Measurements from ENCODE around the gene CD300LF.
A peak's percentile ranks its signal among the peaks of the same experiment; 100 is the strongest.

CD300LF gene

DNA sequence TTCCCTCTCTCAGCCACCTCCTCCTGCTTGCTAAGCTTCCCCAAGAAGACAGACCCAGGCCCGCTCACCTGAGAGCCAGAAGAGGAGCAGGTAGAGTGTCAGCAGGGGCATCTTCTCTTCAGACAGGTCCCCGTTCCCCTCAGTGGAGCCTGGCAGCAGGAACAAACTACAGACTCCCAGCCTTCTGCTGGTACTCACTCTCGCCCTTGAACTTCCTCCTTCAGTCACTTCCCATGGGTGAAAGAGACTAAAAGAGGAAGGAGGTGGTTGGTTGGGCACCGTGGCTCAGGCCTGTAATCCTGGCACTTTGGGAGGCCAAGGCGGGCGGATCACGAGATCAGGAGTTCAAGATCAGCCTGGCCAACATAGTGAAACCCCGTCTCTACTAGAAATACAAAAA is at the start of gene CD300LF:
Gene CD300LF, minus strand, starts transcription at position 168 of the 400 bp plus-strand sequence. Its CDS starts 57 bp downstream, at position 111.
- TF ChIP-seq, protein P1, sequence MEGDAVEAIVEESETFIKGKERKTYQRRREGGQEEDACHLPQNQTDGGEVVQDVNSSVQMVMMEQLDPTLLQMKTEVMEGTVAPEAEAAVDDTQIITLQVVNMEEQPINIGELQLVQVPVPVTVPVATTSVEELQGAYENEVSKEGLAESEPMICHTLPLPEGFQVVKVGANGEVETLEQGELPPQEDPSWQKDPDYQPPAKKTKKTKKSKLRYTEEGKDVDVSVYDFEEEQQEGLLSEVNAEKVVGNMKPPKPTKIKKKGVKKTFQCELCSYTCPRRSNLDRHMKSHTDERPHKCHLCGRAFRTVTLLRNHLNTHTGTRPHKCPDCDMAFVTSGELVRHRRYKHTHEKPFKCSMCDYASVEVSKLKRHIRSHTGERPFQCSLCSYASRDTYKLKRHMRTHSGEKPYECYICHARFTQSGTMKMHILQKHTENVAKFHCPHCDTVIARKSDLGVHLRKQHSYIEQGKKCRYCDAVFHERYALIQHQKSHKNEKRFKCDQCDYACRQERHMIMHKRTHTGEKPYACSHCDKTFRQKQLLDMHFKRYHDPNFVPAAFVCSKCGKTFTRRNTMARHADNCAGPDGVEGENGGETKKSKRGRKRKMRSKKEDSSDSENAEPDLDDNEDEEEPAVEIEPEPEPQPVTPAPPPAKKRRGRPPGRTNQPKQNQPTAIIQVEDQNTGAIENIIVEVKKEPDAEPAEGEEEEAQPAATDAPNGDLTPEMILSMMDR (conservative IDR thresholded peaks at IDR 0.05): no peak
- no peak for TF ChIP-seq ZFX (IDR thresholded peaks at IDR 0.05)
- H3K27ac ChIP-seq: no peak within 1 kb of the TSS

DNA sequence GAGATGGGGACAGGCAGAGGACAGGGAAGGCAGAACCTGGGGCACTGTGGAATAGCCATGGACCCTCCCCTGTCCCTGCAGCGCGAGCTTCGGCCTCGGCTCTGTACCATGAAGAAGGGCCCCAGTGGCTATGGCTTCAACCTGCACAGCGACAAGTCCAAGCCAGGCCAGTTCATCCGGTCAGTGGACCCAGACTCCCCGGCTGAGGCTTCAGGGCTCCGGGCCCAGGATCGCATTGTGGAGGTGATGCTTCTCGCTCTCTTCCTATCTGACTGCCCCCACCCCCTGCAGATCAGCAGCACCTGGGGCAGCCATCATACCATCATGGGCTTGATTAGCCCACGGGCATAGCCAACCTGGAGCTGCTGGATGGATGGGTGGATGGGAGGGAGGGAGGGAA is 49.2 kb upstream of the CD300LF start:
- TF ChIP-seq, protein P1 (conservative IDR thresholded peaks at IDR 0.05): no peak
- TF ChIP-seq ZFX (IDR thresholded peaks at IDR 0.05): no peak
- peak overlapping the region; percentile 98 for H3K27ac ChIP-seq

DNA sequence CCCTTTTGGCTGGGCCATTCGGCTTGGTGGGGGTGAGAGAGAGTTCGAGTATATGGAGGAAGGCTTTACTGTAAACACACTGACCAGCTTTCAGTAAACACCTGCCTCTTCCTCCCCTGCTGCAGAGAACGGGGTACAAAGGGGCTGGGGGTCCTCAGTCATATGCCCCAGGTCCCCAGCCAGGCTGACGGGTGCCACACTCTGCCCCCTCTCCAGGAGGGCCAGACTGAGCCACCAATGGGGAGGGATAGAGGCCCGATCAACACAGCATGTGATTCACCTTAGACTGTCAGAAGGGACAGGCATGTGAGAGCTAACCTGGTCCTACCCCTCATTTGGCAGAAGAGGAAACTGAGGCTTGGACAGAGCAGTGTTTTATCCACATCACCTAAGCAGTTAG is 48.7 kb upstream of the CD300LF start:
- no peak for TF ChIP-seq ZFX (IDR thresholded peaks at IDR 0.05)
- TF ChIP-seq, protein P1 (conservative IDR thresholded peaks at IDR 0.05): no peak
- peak overlapping the region; percentile 98 for H3K27ac ChIP-seq

DNA sequence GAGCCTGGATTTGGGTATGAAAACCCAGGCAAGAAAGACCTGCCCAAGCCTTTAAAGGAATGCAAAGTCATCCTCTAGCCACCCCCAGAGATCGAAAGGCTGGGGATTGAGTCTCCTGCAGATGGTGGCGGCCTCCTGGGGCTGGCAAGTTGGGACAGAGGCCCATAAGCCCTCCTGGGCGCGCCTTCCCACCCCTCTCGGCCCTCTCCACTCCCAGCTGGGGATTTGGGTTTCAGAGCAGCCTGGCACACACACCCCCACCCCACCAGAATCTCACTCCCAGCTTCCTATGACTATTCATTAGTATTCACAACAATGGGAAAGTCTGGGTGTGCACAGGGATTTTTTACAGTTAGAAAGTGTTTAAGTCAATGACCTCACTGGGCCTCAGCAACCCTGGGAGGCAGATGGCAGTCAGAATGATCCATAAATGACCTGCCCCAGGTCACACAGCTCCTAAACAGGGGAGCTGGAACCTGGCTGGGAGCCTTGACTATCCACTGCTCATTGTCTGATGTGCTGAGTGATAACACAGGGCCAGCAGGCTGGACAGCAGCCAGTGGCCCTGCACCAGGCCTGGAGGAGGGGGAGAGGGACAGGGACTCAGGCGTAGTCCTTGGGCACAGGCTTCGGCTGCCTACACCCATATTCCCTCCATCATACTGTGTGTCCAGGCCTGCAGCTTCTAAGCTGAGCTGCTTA is 47.8 kb upstream of the CD300LF start:
- TF ChIP-seq, protein P1 (conservative IDR thresholded peaks at IDR 0.05): no peak
- 0 out of 2 replicates have a peak, but pooled peaks have one; percentile 22 for TF ChIP-seq ZFX (IDR thresholded peaks at IDR 0.05)
- peak overlapping the region; percentile 98 for H3K27ac ChIP-seq

DNA sequence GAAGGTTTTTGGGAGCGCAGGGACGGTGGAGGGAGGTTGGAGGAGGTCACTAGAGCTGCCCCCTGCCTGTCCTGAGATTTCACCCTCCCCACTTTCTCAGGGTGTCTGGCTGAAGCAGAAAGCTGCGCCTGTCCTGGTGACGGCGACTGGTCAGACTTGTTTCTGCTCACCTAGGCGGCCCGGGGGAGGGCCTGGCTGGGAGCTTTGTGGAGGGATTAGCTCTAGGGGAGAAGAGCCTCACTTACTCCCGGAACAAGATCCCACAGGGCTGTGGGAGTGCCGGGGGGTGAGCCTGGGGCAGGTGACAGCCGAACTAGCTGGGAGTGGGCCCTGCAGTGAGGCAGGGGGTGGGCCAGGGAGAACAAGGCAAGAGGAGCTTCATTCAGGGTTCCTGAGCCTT is 47.2 kb upstream of the CD300LF start:
- H3K27ac ChIP-seq: peak overlapping the region; percentile 98
- TF ChIP-seq, protein P1 (conservative IDR thresholded peaks at IDR 0.05): no peak
- TF ChIP-seq ZFX (IDR thresholded peaks at IDR 0.05): no peak

DNA sequence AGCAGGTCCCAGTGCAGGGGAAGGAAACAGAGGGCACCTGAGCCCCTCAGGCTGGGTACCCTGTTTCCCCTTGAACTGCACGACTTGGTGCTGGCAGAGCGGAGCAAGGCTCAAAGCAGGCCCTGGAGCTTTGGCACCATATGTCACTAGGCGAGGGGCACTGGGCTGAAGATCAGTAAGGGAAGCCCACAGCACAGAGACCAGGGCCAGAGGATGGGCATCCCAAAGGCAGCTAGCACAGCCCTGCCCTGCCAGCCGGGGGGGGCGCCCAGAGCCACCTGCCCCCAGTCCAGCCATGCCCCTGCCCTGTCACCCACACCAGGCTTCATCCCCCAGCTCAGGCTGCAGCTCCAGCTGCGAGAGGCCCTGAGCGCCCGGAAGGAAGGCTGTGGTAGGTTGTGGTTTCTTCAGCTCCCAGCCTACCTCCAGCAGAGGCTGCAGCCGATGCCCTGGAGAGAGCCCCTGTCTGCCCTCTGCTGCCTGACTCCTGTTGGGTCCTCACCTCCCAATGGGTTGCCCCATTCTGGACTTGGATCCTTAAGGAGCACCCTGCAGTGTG is 46.6 kb upstream of the CD300LF start:
- TF ChIP-seq ZFX (IDR thresholded peaks at IDR 0.05): no peak
- TF ChIP-seq, protein P1 (conservative IDR thresholded peaks at IDR 0.05): no peak
- peak overlapping the region; percentile 98 for H3K27ac ChIP-seq

DNA sequence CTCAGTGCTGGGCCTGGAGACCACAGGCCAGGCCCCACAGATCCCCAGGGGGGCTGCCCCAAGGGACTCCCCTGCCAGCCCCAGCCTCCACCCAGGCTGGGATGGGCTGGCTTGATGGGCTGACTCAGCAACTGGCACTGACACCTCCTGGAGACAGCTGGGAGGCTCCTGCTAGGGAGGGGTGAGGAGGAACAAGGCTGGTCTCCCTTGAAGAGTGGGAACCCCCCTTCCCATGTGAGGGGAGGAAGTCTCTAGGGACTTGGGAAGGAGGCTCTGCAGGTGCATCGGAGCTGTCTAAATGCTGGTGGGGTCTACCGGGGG is 46.1 kb upstream of the CD300LF start:
- peak overlapping the region; percentile 98 for H3K27ac ChIP-seq
- TF ChIP-seq, protein P1 (conservative IDR thresholded peaks at IDR 0.05): no peak
- TF ChIP-seq ZFX (IDR thresholded peaks at IDR 0.05): no peak

All from C4-2B (cell line).